HEK293 (cell line): Measurements from ENCODE around the gene WDR20.

Source experiments
- EGR2 ChIP-seq: fragments of 450-650 bp; formaldehyde crosslinking; IDR thresholded peaks from 2 replicates; pipeline ENCODE4 v1.5.1; 2016; ENCODE audit warnings: low read depth, missing biosample characterization, missing genetic modification characterization
- HOXC10 ChIP-seq: sonication (generic); formaldehyde crosslinking; IDR thresholded peaks from 2 replicates; pipeline ENCODE4 v1.8.1; 2023; ENCODE audit warnings: mild to moderate bottlenecking, missing genetic modification reagents
- KLF1 ChIP-seq: fragments of 450-650 bp; formaldehyde crosslinking; IDR thresholded peaks from 2 replicates; pipeline ENCODE4 v1.5.1; 2016; ENCODE audit warnings: missing biosample characterization, missing genetic modification characterization
- KLF7 ChIP-seq: fragments of 450-650 bp; formaldehyde crosslinking; IDR thresholded peaks from 2 replicates; pipeline ENCODE4 v1.5.1; 2016; ENCODE audit warnings: missing biosample characterization, missing genetic modification characterization, borderline replicate concordance
- KLF8 ChIP-seq: fragments of 450-650 bp; formaldehyde crosslinking; IDR thresholded peaks from 2 replicates; pipeline ENCODE4 v1.5.1; 2016; ENCODE audit warnings: missing biosample characterization, missing genetic modification characterization
- KLF9 ChIP-seq: fragments of 450-650 bp; formaldehyde crosslinking; IDR thresholded peaks from 2 replicates; pipeline ENCODE4 v1.5.1; 2016; ENCODE audit warnings: missing biosample characterization, missing genetic modification characterization, low read depth
- OVOL3 ChIP-seq: fragments of 450-650 bp; formaldehyde crosslinking; IDR thresholded peaks from 2 replicates; pipeline ENCODE4 v1.5.1; 2016; ENCODE audit warnings: missing biosample characterization, missing genetic modification characterization
- TRIM28 ChIP-seq: IDR thresholded peaks from 2 replicates; pipeline ENCODE4 v1.6.1; 2011; ENCODE audit warnings: low read length, control low read depth, borderline replicate concordance
- ZBTB17 ChIP-seq: fragments of 450-650 bp; formaldehyde crosslinking; IDR thresholded peaks from 2 replicates; pipeline ENCODE4 v1.5.1; 2016; ENCODE audit warnings: missing biosample characterization, missing genetic modification characterization
- ZBTB7A ChIP-seq: fragments of 450-650 bp; formaldehyde crosslinking; IDR thresholded peaks from 2 replicates; pipeline ENCODE4 v1.5.1; 2016; ENCODE audit warnings: low read depth, missing biosample characterization, missing genetic modification characterization
- ZFP41 ChIP-seq: fragments of 450-650 bp; formaldehyde crosslinking; IDR thresholded peaks from 2 replicates; pipeline ENCODE4 v1.5.1; 2016; ENCODE audit warnings: missing biosample characterization, missing genetic modification characterization, borderline replicate concordance
- ZNF140 ChIP-seq: fragments of 450-650 bp; formaldehyde crosslinking; IDR thresholded peaks from 2 replicates; pipeline ENCODE4 v1.5.1; 2016; ENCODE audit warnings: missing biosample characterization, missing genetic modification characterization
- ZNF157 ChIP-seq: fragments of 450-650 bp; formaldehyde crosslinking; IDR thresholded peaks from 2 replicates; pipeline ENCODE4 v1.5.1; 2016; ENCODE audit warnings: missing biosample characterization, missing genetic modification characterization
- ZNF174 ChIP-seq: fragments of 450-650 bp; formaldehyde crosslinking; IDR thresholded peaks from 2 replicates; pipeline ENCODE4 v1.5.0; 2017; ENCODE audit warnings: missing biosample characterization, mild to moderate bottlenecking, missing genetic modification characterization
- ZNF2 ChIP-seq: fragments of 450-650 bp; formaldehyde crosslinking; IDR thresholded peaks from 2 replicates; pipeline ENCODE4 v1.5.1; 2016; ENCODE audit warnings: missing biosample characterization, missing genetic modification characterization
- ZNF266 ChIP-seq: fragments of 450-650 bp; formaldehyde crosslinking; IDR thresholded peaks from 2 replicates; pipeline ENCODE4 v1.5.1; 2016; ENCODE audit warnings: missing biosample characterization, missing genetic modification characterization, low read depth
- ZNF350 ChIP-seq: fragments of 450-650 bp; formaldehyde crosslinking; IDR thresholded peaks from 2 replicates; pipeline ENCODE4 v1.5.0; 2017; ENCODE audit warnings: missing biosample characterization, mild to moderate bottlenecking, missing genetic modification characterization
- ZNF514 ChIP-seq: fragments of 450-650 bp; formaldehyde crosslinking; IDR thresholded peaks from 2 replicates; pipeline ENCODE4 v1.5.1; 2016; ENCODE audit warnings: missing biosample characterization, missing genetic modification characterization
- ZNF530 ChIP-seq: fragments of 450-650 bp; formaldehyde crosslinking; IDR thresholded peaks from 2 replicates; pipeline ENCODE4 v1.5.1; 2016; ENCODE audit warnings: low read depth, missing biosample characterization, missing genetic modification characterization
- ZNF555 ChIP-seq: fragments of 450-650 bp; formaldehyde crosslinking; conservative IDR thresholded peaks from 2 replicates; pipeline ENCODE4 v1.5.1; 2017; ENCODE audit warnings: missing biosample characterization, mild to moderate bottlenecking, missing genetic modification characterization, inconsistent platforms
- ZNF677 ChIP-seq: fragments of 450-650 bp; IDR thresholded peaks from 2 replicates; pipeline ENCODE4 v1.5.0; 2018; ENCODE audit warnings: missing biosample characterization, mild to moderate bottlenecking, missing genetic modification characterization, moderate library complexity
- TF ChIP-seq, protein P1 (sequence below): fragments of 450-650 bp; formaldehyde crosslinking; IDR thresholded peaks from 2 replicates; pipeline ENCODE4 v1.5.1; 2016; ENCODE audit warnings: missing biosample characterization, missing genetic modification characterization
- TF ChIP-seq, protein P2 (sequence below): fragments of 450-650 bp; formaldehyde crosslinking; IDR thresholded peaks from 2 replicates; pipeline ENCODE4 v1.5.1; 2016; ENCODE audit warnings: missing biosample characterization, missing genetic modification characterization
- TF ChIP-seq, protein P3 (sequence below): fragments of 450-650 bp; formaldehyde crosslinking; conservative IDR thresholded peaks from 2 replicates; pipeline ENCODE4 v1.5.1; 2016; ENCODE audit warnings: low read depth, missing biosample characterization, missing genetic modification characterization
- TF ChIP-seq, protein P4 (sequence below): fragments of 450-650 bp; formaldehyde crosslinking; IDR thresholded peaks from 2 replicates; pipeline ENCODE4 v1.5.1; 2016; ENCODE audit warnings: missing biosample characterization, missing genetic modification characterization
- TF ChIP-seq, protein P5 (sequence below): fragments of 450-650 bp; formaldehyde crosslinking; IDR thresholded peaks from 2 replicates; pipeline ENCODE4 v1.5.1; 2016; ENCODE audit warnings: missing biosample characterization, missing genetic modification characterization

WDR20 gene

DNA sequence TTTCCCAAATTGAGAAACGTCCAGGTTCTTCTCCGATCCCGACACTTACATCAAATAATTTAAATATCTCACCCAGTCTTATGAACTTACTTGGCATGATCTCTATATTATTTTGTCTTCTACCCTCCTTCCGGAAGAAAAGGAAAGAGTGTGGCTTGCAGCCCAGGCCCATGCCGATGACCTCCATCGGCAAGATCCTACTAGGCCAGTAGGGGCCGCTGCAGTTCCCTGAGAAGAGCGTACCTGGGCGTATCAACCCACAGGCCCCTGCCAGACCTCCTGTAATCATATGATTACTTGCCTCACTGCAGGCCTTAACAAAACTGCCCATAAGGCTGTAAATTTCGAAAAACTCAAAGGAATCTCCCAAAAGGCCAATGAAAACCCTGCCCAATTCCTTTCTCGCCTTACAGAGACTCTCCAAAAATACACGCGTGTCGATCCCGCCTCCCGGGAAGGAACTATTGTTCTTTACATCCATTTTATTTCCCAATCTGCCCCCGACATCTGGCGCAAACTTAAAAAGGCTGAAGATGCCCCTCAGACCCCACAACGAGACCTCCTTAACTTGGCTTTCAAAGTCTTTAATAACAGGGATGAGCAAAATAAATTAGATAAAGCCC is 95.7 kb downstream of the WDR20 start (continued):
- TF ChIP-seq, protein P1, sequence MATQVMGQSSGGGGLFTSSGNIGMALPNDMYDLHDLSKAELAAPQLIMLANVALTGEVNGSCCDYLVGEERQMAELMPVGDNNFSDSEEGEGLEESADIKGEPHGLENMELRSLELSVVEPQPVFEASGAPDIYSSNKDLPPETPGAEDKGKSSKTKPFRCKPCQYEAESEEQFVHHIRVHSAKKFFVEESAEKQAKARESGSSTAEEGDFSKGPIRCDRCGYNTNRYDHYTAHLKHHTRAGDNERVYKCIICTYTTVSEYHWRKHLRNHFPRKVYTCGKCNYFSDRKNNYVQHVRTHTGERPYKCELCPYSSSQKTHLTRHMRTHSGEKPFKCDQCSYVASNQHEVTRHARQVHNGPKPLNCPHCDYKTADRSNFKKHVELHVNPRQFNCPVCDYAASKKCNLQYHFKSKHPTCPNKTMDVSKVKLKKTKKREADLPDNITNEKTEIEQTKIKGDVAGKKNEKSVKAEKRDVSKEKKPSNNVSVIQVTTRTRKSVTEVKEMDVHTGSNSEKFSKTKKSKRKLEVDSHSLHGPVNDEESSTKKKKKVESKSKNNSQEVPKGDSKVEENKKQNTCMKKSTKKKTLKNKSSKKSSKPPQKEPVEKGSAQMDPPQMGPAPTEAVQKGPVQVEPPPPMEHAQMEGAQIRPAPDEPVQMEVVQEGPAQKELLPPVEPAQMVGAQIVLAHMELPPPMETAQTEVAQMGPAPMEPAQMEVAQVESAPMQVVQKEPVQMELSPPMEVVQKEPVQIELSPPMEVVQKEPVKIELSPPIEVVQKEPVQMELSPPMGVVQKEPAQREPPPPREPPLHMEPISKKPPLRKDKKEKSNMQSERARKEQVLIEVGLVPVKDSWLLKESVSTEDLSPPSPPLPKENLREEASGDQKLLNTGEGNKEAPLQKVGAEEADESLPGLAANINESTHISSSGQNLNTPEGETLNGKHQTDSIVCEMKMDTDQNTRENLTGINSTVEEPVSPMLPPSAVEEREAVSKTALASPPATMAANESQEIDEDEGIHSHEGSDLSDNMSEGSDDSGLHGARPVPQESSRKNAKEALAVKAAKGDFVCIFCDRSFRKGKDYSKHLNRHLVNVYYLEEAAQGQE (tag by site-specific recombination): no peak
- no peak for TF ChIP-seq HOXC10
- TF ChIP-seq ZNF350 (tag by site-specific recombination): no peak
- TF ChIP-seq ZNF530 (tag by site-specific recombination): no peak
- TF ChIP-seq, protein P2, sequence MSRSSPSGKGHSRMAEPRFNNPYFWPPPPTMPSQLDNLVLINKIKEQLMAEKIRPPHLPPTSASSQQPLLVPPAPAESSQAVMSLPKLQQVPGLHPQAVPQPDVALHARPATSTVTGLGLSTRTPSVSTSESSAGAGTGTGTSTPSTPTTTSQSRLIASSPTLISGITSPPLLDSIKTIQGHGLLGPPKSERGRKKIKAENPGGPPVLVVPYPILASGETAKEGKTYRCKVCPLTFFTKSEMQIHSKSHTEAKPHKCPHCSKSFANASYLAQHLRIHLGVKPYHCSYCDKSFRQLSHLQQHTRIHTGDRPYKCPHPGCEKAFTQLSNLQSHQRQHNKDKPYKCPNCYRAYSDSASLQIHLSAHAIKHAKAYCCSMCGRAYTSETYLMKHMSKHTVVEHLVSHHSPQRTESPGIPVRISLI: no peak
- no peak for TF ChIP-seq ZNF174 (tag by site-specific recombination)
- no peak for TF ChIP-seq ZNF140 (tag by site-specific recombination)
- no peak for TF ChIP-seq ZNF555 (tag by site-specific recombination)
- no peak for TF ChIP-seq ZFP41 (tag by site-specific recombination)
- TF ChIP-seq OVOL3 (tag by site-specific recombination): no peak
- TF ChIP-seq KLF8: 0 out of 2 replicates have a peak, but pooled peaks have one; percentile 14
- no peak for TF ChIP-seq ZNF514 (tag by site-specific recombination)
- TF ChIP-seq KLF1 (tag by site-specific recombination): no peak
- peak; percentile 48; the same call in 1 of the 2 replicates for TF ChIP-seq ZBTB17
- TF ChIP-seq ZNF157 (tag by site-specific recombination): no peak
- TF ChIP-seq KLF7 (tag by site-specific recombination): no peak
- TF ChIP-seq KLF9 (tag by site-specific recombination): no peak
- TF ChIP-seq, protein P3, sequence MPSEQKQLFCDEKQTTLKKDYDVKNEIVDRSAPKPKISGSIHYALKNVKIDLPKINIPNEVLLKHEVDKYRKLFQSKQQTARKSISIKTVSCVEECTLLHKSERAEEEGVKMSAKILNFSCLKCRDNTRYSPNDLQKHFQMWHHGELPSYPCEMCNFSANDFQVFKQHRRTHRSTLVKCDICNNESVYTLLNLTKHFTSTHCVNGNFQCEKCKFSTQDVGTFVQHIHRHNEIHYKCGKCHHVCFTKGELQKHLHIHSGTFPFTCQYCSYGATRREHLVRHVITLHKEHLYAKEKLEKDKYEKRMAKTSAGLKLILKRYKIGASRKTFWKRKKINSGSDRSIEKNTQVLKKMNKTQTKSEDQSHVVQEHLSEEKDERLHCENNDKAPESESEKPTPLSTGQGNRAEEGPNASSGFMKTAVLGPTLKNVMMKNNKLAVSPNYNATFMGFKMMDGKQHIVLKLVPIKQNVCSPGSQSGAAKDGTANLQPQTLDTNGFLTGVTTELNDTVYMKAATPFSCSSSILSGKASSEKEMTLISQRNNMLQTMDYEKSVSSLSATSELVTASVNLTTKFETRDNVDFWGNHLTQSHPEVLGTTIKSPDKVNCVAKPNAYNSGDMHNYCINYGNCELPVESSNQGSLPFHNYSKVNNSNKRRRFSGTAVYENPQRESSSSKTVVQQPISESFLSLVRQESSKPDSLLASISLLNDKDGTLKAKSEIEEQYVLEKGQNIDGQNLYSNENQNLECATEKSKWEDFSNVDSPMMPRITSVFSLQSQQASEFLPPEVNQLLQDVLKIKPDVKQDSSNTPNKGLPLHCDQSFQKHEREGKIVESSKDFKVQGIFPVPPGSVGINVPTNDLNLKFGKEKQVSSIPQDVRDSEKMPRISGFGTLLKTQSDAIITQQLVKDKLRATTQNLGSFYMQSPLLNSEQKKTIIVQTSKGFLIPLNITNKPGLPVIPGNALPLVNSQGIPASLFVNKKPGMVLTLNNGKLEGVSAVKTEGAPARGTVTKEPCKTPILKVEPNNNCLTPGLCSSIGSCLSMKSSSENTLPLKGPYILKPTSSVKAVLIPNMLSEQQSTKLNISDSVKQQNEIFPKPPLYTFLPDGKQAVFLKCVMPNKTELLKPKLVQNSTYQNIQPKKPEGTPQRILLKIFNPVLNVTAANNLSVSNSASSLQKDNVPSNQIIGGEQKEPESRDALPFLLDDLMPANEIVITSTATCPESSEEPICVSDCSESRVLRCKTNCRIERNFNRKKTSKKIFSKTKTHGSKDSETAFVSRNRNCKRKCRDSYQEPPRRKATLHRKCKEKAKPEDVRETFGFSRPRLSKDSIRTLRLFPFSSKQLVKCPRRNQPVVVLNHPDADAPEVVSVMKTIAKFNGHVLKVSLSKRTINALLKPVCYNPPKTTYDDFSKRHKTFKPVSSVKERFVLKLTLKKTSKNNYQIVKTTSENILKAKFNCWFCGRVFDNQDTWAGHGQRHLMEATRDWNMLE (tag by site-specific recombination): 0 out of 2 replicates have a peak, but pooled peaks have one; percentile 36
- TF ChIP-seq, protein P4, sequence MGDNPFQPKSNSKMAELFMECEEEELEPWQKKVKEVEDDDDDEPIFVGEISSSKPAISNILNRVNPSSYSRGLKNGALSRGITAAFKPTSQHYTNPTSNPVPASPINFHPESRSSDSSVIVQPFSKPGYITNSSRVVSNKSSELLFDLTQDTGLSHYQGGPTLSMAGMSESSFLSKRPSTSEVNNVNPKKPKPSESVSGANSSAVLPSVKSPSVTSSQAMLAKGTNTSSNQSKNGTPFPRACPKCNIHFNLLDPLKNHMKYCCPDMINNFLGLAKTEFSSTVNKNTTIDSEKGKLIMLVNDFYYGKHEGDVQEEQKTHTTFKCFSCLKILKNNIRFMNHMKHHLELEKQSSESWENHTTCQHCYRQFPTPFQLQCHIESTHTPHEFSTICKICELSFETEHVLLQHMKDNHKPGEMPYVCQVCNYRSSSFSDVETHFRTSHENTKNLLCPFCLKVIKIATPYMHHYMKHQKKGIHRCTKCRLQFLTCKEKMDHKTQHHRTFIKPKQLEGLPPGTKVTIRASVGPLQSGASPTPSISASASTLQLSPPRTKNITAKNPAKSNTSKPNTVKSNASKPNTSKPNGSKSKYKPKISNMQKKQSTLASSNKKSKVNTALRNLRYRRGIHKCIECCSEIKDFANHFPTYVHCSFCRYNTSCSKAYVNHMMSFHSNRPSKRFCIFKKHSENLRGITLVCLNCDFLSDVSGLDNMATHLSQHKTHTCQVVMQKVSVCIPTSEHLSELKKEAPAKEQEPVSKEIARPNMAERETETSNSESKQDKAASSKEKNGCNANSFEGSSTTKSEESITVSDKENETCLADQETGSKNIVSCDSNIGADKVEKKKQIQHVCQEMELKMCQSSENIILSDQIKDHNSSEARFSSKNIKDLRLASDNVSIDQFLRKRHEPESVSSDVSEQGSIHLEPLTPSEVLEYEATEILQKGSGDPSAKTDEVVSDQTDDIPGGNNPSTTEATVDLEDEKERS: no peak
- no peak for TF ChIP-seq ZNF677 (tag by site-specific recombination)
- 0 out of 2 replicates have a peak, but pooled peaks have one; percentile 17 for TF ChIP-seq EGR2
- TF ChIP-seq, protein P5, sequence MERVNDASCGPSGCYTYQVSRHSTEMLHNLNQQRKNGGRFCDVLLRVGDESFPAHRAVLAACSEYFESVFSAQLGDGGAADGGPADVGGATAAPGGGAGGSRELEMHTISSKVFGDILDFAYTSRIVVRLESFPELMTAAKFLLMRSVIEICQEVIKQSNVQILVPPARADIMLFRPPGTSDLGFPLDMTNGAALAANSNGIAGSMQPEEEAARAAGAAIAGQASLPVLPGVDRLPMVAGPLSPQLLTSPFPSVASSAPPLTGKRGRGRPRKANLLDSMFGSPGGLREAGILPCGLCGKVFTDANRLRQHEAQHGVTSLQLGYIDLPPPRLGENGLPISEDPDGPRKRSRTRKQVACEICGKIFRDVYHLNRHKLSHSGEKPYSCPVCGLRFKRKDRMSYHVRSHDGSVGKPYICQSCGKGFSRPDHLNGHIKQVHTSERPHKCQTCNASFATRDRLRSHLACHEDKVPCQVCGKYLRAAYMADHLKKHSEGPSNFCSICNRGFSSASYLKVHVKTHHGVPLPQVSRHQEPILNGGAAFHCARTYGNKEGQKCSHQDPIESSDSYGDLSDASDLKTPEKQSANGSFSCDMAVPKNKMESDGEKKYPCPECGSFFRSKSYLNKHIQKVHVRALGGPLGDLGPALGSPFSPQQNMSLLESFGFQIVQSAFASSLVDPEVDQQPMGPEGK: no peak
- TF ChIP-seq ZNF266 (tag by site-specific recombination): no peak
- 0 out of 2 replicates have a peak, but pooled peaks have one; percentile 60 for TF ChIP-seq ZNF2 (tag by site-specific recombination)
- no peak for TF ChIP-seq TRIM28
- TF ChIP-seq ZBTB7A (tag by site-specific recombination): no peak
